NK-92 (cell line): ENCODE data around the gene ZNF467.

ENCODE experiments used
- DNase-seq: peaks from one replicate; lab custom pipeline; 2025; ENCODE audit not compliant: unreplicated experiment; lab: John Stamatoyannopoulos, UW

The ZNF467 gene

GRCh38 chr7:149716007-149716931 is 57.1 kb downstream of the ZNF467 start:
- DNase-seq: no peak

- no peak for DNase-seq
Measured at GRCh38 chr7:149715476-149715875, 57.9 kb downstream of the ZNF467 start.

- DNase-seq: no peak
Measured at GRCh38 chr7:149714910-149715471, 58.4 kb downstream of the ZNF467 start.
